Kidney (tissue), 14 donors: ENCODE data around the gene ITPKC. TPM values are rescaled to one million over a fixed set of nuclear protein-coding genes. Genes with fewer than 3 reads are reported as not detected.

Source experiments
- DNase-seq, 5 donors: peaks; one replicate each; pipeline ENCODE4 v3.0.0-alpha.2; 2013 to 2020
- FAIRE-seq: peaks from 2 replicates; lab custom pipeline; 2012; peaks lifted over from hg19 to GRCh38; lab: Jason Lieb, UNC
- H3K27ac ChIP-seq, 2 donors: one replicate each; pipeline ENCODE4 v1.7.0; 2013; ENCODE audit warnings: low read depth in 2 of 2, low read length in 2 of 2, inconsistent platforms in 1 of 2
- H3K27me3 ChIP-seq: one replicate; pipeline ENCODE4 v1.7.1; 2013; ENCODE audit warnings: low read length, inconsistent platforms; ENCODE audit not compliant: control insufficient read depth, insufficient read depth
- H3K36me3 ChIP-seq, 3 donors: one replicate each; pipeline versions ENCODE4 v1.7.0 to v1.7.1; 2013; ENCODE audit warnings: low read length in 3 of 3, control low read depth in 1 of 3, inconsistent platforms in 1 of 3; ENCODE audit not compliant: insufficient read depth in 3 of 3, control insufficient read depth in 2 of 3
- H3K4me1 ChIP-seq, 3 donors: one replicate each; pipeline versions ENCODE4 v1.7.0 to v1.7.1; 2013; ENCODE audit warnings: low read length in 3 of 3, inconsistent platforms in 1 of 3, low read depth in 1 of 3; ENCODE audit not compliant: control insufficient read depth in 2 of 3, insufficient read depth in 2 of 3
- H3K4me3 ChIP-seq, 3 donors: one replicate each; pipeline versions ENCODE4 v1.7.0 to v1.8.1; 2013; ENCODE audit warnings: low read length in 3 of 3, control low read depth in 1 of 3, inconsistent platforms in 1 of 3
- H3K9ac ChIP-seq, 3 donors: one replicate each; pipeline versions ENCODE4 v1.7.0 to v1.7.1; 2013; ENCODE audit warnings: low read length in 3 of 3, control low read depth in 1 of 3, inconsistent platforms in 1 of 3
- H3K9me3 ChIP-seq, 3 donors: one replicate each; pipeline versions ENCODE4 v1.7.0 to v1.7.1; 2013; ENCODE audit warnings: low read length in 3 of 3, control low read depth in 1 of 3, inconsistent platforms in 1 of 3; ENCODE audit not compliant: control insufficient read depth in 2 of 3, insufficient read depth in 1 of 3
- intact Hi-C: fragments of 100-400 bp; cut with DNase I; formaldehyde crosslinking; loops from one replicate; pipeline ENCODE4 v1.11.1; 2022
- polyA plus RNA-seq: library from polyadenylated mRNA; stranded (reverse); fragments of 350-450 nt; fragmentation: Illumina TruSeq; extraction: RNeasy Lipid Tissue Mini Kit (QIAGEN cat#74804); gene quantifications from one replicate; pipeline ENCODE4 v1.2.3, GENCODE V29; 2014; ENCODE audit warnings: low read depth, low replicate concordance; ENCODE audit not compliant: insufficient read depth
- total RNA-seq: library from RNA; stranded (reverse); fragmentation: NEBNext Ultra II Directional; extraction: Animal tissue kit (Norgen Biotek cat#: 25700); gene quantifications from one replicate; pipeline ENCODE4 v1.2.1, GENCODE V29; 2021
- TF ChIP-seq, protein P1 (sequence below): IDR thresholded peaks from 3 replicates; pipeline ENCODE4 v1.5.1; 2012; ENCODE audit warnings: mild to moderate bottlenecking, moderate library complexity, borderline replicate concordance; ENCODE audit not compliant: insufficient read depth; ENCODE audit errors: extremely low read depth
- donor health status: control.
- donor health status: control.
- donor health status: control.
- donor health status: control.
- donor health status: control.
- donor health status: DM: yes; HTN: yes; CAD: no.
- donor health status: Normal renal cell carcinoma (clear cell type).

ITPKC gene
- total and polyA plus RNA-seq, 2 donors from 2014 or later: 14.3 to 27.9 TPM

DNA sequence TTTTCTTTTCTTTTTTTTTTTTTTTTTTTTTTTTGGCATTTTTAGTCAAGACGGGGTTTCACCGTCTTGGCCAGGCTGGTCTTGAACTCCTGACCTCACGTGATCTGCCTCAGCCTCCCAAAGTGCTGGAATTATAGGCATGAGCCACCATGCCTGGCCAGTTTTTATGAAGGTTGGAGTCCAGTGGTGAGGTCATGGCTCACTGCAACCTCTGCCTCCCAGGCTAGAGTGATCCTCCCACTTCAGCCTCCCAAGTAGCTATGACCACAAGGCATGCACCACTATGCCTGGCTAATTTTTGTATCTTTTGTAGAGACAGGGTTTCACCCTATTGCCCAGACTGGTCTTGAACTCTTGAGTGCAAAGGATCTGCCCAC is 38.3 kb downstream of the ITPKC start:
- TF ChIP-seq, protein P1, sequence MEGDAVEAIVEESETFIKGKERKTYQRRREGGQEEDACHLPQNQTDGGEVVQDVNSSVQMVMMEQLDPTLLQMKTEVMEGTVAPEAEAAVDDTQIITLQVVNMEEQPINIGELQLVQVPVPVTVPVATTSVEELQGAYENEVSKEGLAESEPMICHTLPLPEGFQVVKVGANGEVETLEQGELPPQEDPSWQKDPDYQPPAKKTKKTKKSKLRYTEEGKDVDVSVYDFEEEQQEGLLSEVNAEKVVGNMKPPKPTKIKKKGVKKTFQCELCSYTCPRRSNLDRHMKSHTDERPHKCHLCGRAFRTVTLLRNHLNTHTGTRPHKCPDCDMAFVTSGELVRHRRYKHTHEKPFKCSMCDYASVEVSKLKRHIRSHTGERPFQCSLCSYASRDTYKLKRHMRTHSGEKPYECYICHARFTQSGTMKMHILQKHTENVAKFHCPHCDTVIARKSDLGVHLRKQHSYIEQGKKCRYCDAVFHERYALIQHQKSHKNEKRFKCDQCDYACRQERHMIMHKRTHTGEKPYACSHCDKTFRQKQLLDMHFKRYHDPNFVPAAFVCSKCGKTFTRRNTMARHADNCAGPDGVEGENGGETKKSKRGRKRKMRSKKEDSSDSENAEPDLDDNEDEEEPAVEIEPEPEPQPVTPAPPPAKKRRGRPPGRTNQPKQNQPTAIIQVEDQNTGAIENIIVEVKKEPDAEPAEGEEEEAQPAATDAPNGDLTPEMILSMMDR: no peak
- H3K27ac ChIP-seq: no peak overlapping the region
- no peak overlapping the region for H3K9ac ChIP-seq
- DNase-seq (no peak), FAIRE-seq (no peak)
- H3K4me1 ChIP-seq: peaks cover 3 to 13% (median 6%) of the 10 kb centered on the region in 3 donors
- H3K27me3 ChIP-seq: no peaks in the 10 kb centered on the region
- H3K4me3 ChIP-seq: no peak overlapping the region
- H3K9me3 ChIP-seq: no peaks in the 10 kb centered on the region
- intact Hi-C loops: no loop called here
- H3K36me3 ChIP-seq: peaks cover 6 to 22% (median 16%) of the 10 kb centered on the region in 3 donors

DNA sequence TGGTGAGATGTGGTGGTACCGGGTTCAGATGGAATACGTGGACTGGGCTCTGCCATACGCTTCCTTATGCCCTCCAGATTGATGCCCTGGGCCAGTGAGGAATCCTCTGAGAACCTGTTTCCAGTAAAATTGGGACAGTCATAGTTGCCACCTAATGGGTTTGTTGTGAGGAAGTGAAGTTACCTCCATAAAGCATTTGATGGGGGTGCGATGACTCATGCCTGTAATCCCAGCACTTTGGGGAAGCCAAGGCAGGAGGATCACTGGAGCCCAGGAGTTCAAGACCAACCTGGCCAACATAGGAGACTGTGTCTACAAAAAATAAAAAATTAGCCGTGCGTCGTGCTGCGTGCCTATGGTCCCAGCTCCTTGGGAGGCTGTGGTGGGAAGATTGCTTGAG is 38.9 kb downstream of the ITPKC start:
- TF ChIP-seq, protein P1: no peak
- Histone ChIP-seq H3K4me3 (no peak overlapping the region), H3K4me1 (peaks cover 3 to 13% (median 6%) of the 10 kb centered on the region in 3 donors), H3K36me3 (peaks cover 6 to 28% (median 21%) of the 10 kb centered on the region in 3 donors), H3K27ac (no peak overlapping the region), H3K9me3 (no peaks in the 10 kb centered on the region), H3K27me3 (no peaks in the 10 kb centered on the region), H3K9ac (no peak overlapping the region)
- FAIRE-seq (no peak), DNase-seq (no peak)
- intact Hi-C loops: no loop called here

DNA sequence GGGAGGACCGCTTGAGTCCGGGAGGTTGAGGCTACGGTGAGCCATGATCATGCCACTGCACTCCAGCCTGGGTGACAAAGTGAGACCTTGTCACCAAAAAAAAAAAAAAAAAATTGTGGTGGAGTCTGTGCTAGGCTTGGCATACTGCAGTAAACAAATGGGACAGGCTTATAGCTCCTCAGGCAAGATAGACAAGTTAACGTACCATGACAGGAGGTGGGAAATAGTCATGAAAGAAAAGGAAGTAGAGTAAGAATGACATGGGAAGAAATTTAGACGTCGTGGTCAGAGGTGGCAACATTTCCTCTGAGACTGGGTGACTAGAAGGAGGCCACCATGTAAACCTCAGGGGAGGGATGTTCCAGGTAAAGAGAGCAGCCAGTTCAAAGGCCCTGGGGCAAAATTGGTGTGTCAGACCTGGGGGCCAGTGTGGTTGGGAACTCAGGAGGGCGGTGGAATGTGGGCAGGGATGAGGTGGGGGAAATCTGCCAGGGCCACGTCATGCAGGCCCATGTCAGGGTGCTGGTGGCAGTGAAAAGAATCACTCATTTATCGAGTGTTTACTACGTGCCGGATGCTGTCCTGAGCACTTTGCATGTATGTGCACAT is 39.7 kb downstream of the ITPKC start:
- no peak for DNase-seq
- intact Hi-C loops: no loop called here
- Histone ChIP-seq H3K27me3 (no peaks in the 10 kb centered on the region), H3K27ac (no peak overlapping the region), H3K36me3 (peaks cover 8 to 34% (median 21%) of the 10 kb centered on the region in 3 donors), H3K4me1 (peaks cover 3 to 13% (median 6%) of the 10 kb centered on the region in 3 donors), H3K4me3 (no peak overlapping the region), H3K9me3 (no peaks in the 10 kb centered on the region), H3K9ac (no peak overlapping the region)
- TF ChIP-seq, protein P1: no peak
- FAIRE-seq: no peak
